OCI-LY7 (cell line): ENCODE results near the gene C20orf204. TPM values are rescaled to one million over a fixed set of nuclear protein-coding genes. Genes with fewer than 3 reads are reported as not detected.
A peak's percentile ranks its signal among the peaks of the same experiment; 100 is the strongest.
"Not testable (repeated sequence)": the region's sequence is repeated elsewhere in the genome, so short reads cannot be mapped to it uniquely, and the experiment has no call there.

ENCODE experiments used
- BruUV-seq: library from RNA; stranded (reverse); fragments of 400-500 nt; replicated peaks from 2 replicates; lab custom pipeline; 2021; lab: Mats Ljungman, UMichigan
- CTCF ChIA-PET: fragments of 300-600 bp; sonication (Branson Sonifier 250); formaldehyde crosslinking; loops from one replicate; lab custom pipeline; 2022; ENCODE audit warnings: antibody characterized with exemption; ENCODE audit not compliant: unreplicated experiment; lab: Charles Lee
- POLR2A ChIA-PET: fragments of 300-600 bp; sonication (Branson Sonifier 250); formaldehyde crosslinking; loops from one replicate; lab custom pipeline; 2022; ENCODE audit warnings: antibody characterized with exemption; lab: Charles Lee
- DNase-seq: peaks from one replicate; pipeline ENCODE4 v3.0.0-alpha.2; 2015; ENCODE audit warnings: low spot score
- H2AFZ ChIP-seq: fragments of 200-600 bp; sonication (generic), shearing (Covaris generic); 2 replicates; pipeline ENCODE4 v1.6.1; 2014; ENCODE audit warnings: mild to moderate bottlenecking, antibody characterized with exemption, low read length, moderate library complexity
- H3K27ac ChIP-seq: fragments of 200-600 bp; sonication (generic); 2 replicates; pipeline ENCODE4 v1.5.1; 2014; ENCODE audit warnings: mixed run types, low read depth, mild to moderate bottlenecking, moderate library complexity, low read length, inconsistent platforms; ENCODE audit not compliant: poor library complexity, severe bottlenecking
- H3K36me3 ChIP-seq: fragments of 200-600 bp; sonication (generic); 2 replicates; pipeline ENCODE4 v1.6.1; 2014; ENCODE audit warnings: mild to moderate bottlenecking, antibody characterized with exemption, low read length, moderate library complexity, mixed read lengths; ENCODE audit not compliant: insufficient read depth
- H3K4me1 ChIP-seq: fragments of 200-600 bp; sonication (generic); 2 replicates; pipeline ENCODE4 v1.5.1; 2014; ENCODE audit warnings: mild to moderate bottlenecking, low read length; ENCODE audit not compliant: insufficient read depth, poor library complexity, severe bottlenecking
- H3K4me2 ChIP-seq: fragments of 200-600 bp; sonication (generic); 2 replicates; pipeline ENCODE4 v1.6.1; 2014; ENCODE audit warnings: mild to moderate bottlenecking, low read length
- H3K4me3 ChIP-seq: fragments of 200-600 bp; sonication (generic); 2 replicates; pipeline ENCODE4 v1.5.1; 2014; ENCODE audit warnings: mild to moderate bottlenecking, low read depth, low read length; ENCODE audit not compliant: poor library complexity, severe bottlenecking
- H3K79me2 ChIP-seq: fragments of 200-600 bp; sonication (generic); 2 replicates; pipeline ENCODE4 v1.6.1; 2016; ENCODE audit warnings: low read depth, mild to moderate bottlenecking, low read length, moderate library complexity, mixed read lengths; ENCODE audit not compliant: insufficient read depth
- H3K9me2 ChIP-seq: fragments of 200-600 bp; sonication (generic); 2 replicates; pipeline ENCODE4 v1.6.1; 2016; ENCODE audit warnings: mild to moderate bottlenecking, low read length, mixed read lengths; ENCODE audit not compliant: insufficient read depth
- H3K9me3 ChIP-seq: fragments of 200-600 bp; sonication (generic); 2 replicates; pipeline ENCODE4 v1.6.1; 2014; ENCODE audit warnings: mild to moderate bottlenecking, mixed run types, low read length, mixed read lengths
- H4K20me1 ChIP-seq: fragments of 200-600 bp; sonication (generic); 2 replicates; pipeline ENCODE4 v1.6.1; 2014; ENCODE audit warnings: mild to moderate bottlenecking, antibody characterized with exemption, low read length, moderate library complexity, mixed read lengths; ENCODE audit not compliant: insufficient read depth
- EZH2phosphoT487 ChIP-seq: fragments of 200-600 bp; sonication (generic); IDR thresholded peaks from 2 replicates; pipeline ENCODE4 v1.6.1; 2018; ENCODE audit warnings: low read depth, borderline replicate concordance, mild to moderate bottlenecking, mixed run types, antibody characterized with exemption, low read length, moderate library complexity, mixed read lengths
- intact Hi-C: fragments of 100-400 bp; cut with micrococcal nuclease; formaldehyde crosslinking; loops from one replicate; pipeline ENCODE4 v1.10.0; 2022; ENCODE audit not compliant: unreplicated experiment
- total RNA-seq, 2 experiments: library from RNA; depleted of rRNA in 1 of 2; stranded (reverse); fragments of >200 nt in 1 of 2; shearing (Covaris generic) in 1 of 2; gene quantifications; 2 replicates each; pipeline ENCODE4 v1.2.3, GENCODE V29; 2014 to 2022
- TF ChIP-seq, protein P1 (sequence below): fragments of 200-600 bp; sonication (generic); conservative IDR thresholded peaks from 2 replicates; pipeline ENCODE4 v1.5.1; 2014; ENCODE audit warnings: mild to moderate bottlenecking, antibody characterized with exemption, low read length, moderate library complexity, mixed read lengths

C20orf204 gene
- total RNA-seq, 2 experiments from 2014 or later: 3.5 to 6.7 TPM

DNA sequence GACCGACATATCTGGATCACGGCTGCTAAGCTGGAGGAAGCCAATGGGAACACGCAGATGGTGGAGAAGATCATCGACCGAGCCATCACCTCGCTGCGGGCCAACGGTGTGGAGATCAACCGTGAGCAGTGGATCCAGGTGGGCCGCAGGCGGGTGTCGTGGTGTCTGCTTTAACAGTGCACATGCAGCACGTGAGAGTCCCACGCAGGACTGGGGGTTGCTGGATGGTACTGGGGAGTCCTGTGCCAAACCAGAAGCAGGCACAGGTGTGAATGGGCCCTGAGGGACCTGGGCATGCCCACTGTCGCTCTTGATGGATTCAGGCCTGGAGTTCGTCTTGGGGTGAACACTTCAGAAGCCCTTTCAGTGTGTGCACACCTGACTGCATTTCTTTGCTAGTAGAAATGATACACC, 24.6 kb upstream of the C20orf204 start:
- no TSS peak for BruUV-seq
- TF ChIP-seq, protein P1, sequence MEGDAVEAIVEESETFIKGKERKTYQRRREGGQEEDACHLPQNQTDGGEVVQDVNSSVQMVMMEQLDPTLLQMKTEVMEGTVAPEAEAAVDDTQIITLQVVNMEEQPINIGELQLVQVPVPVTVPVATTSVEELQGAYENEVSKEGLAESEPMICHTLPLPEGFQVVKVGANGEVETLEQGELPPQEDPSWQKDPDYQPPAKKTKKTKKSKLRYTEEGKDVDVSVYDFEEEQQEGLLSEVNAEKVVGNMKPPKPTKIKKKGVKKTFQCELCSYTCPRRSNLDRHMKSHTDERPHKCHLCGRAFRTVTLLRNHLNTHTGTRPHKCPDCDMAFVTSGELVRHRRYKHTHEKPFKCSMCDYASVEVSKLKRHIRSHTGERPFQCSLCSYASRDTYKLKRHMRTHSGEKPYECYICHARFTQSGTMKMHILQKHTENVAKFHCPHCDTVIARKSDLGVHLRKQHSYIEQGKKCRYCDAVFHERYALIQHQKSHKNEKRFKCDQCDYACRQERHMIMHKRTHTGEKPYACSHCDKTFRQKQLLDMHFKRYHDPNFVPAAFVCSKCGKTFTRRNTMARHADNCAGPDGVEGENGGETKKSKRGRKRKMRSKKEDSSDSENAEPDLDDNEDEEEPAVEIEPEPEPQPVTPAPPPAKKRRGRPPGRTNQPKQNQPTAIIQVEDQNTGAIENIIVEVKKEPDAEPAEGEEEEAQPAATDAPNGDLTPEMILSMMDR: no peak
- no peak for TF ChIP-seq EZH2phosphoT487

GRCh38 chr20:64012385-64013154, 23.4 kb upstream of the C20orf204 start:
- DNase-seq, H4K20me1 ChIP-seq, POLR2A ChIA-PET, H3K79me2 ChIP-seq, intact Hi-C loops, H3K9me2 ChIP-seq, CTCF ChIA-PET, H2AFZ ChIP-seq: not testable (repeated sequence)
- peak overlapping the region; percentile 68 for H3K27ac ChIP-seq
- H3K9me3 ChIP-seq: peaks cover 13% of the 10 kb centered on the region; the same call in 1 of the 2 replicates
- H3K4me2 ChIP-seq: peak overlapping the region; percentile 41
- peaks cover 13% of the 10 kb centered on the region for H3K4me1 ChIP-seq
- peaks cover 84% of the 10 kb centered on the region for H3K36me3 ChIP-seq
- BruUV-seq: TSS peak; percentile 19
- peak overlapping the region; percentile 34 for H3K4me3 ChIP-seq

More for the DNA sequence above, 24.6 kb upstream of the C20orf204 start:
- no peak overlapping the region for H3K4me3 ChIP-seq
- peaks cover 13% of the 10 kb centered on the region; the same call in 1 of the 2 replicates for H3K9me3 ChIP-seq
- no peak overlapping the region for H3K27ac ChIP-seq
- ChIA-PET POLR2A (no interaction called here), CTCF (no interaction called here)
- H3K4me2 ChIP-seq: no peak overlapping the region
- no peak for DNase-seq
- no peaks in the 10 kb centered on the region for H3K79me2 ChIP-seq
- H3K9me2 ChIP-seq: no peaks in the 10 kb centered on the region
- H4K20me1 ChIP-seq: no peaks in the 10 kb centered on the region
- H3K4me1 ChIP-seq: peaks cover 13% of the 10 kb centered on the region
- H3K36me3 ChIP-seq: peaks cover 88% of the 10 kb centered on the region
- intact Hi-C loops: no loop called here
- no peak overlapping the region for H2AFZ ChIP-seq

- no peak overlapping the region for H2AFZ ChIP-seq
- peaks cover 81% of the 10 kb centered on the region for H3K36me3 ChIP-seq
- TF ChIP-seq, protein P1: no peak
- no peak for TF ChIP-seq EZH2phosphoT487
- H3K9me3 ChIP-seq: no peaks in the 10 kb centered on the region
- no peaks in the 10 kb centered on the region for H3K79me2 ChIP-seq
- intact Hi-C loops: no loop called here
- H3K4me1 ChIP-seq: peaks cover 13% of the 10 kb centered on the region
- ChIA-PET POLR2A (no interaction called here), CTCF (no interaction called here)
- H3K4me2 ChIP-seq: no peak overlapping the region
- no TSS peak for BruUV-seq
- no peaks in the 10 kb centered on the region for H4K20me1 ChIP-seq
- H3K4me3 ChIP-seq: no peak overlapping the region
- no peak overlapping the region for H3K27ac ChIP-seq
- no peak for DNase-seq
- H3K9me2 ChIP-seq: no peaks in the 10 kb centered on the region
These were observed 20.3 kb upstream of the C20orf204 start for GRCh38 chr20:64015635-64016034.
